Keratinocyte (primary cell): ENCODE results near the gene IER2. TPM values are rescaled to one million over a fixed set of nuclear protein-coding genes. Genes with fewer than 3 reads are reported as not detected.
"Not testable (repeated sequence)": the region's sequence is repeated elsewhere in the genome, so short reads cannot be mapped to it uniquely, and the experiment has no call there.

ENCODE experiments used
- DNase-seq: peaks from one replicate; pipeline ENCODE4 v3.0.0-alpha.2; 2011; ENCODE audit warnings: low read depth, missing footprints, low spot score
- FAIRE-seq: peaks from 2 replicates; lab custom pipeline; 2011; peaks lifted over from hg19 to GRCh38; lab: Jason Lieb, UNC
- H2AFZ ChIP-seq: 2 replicates; pipeline ENCODE4 v1.6.0; 2012; ENCODE audit warnings: low read length, control low read depth, inconsistent platforms; ENCODE audit not compliant: control insufficient read depth
- H3K27ac ChIP-seq: 2 replicates; pipeline ENCODE4 v1.5.1; 2011; ENCODE audit warnings: low read length; ENCODE audit not compliant: control insufficient read depth, insufficient read depth
- H3K27me3 ChIP-seq: 3 replicates; pipeline ENCODE4 v1.6.0; 2011; ENCODE audit warnings: low read length; ENCODE audit not compliant: control insufficient read depth, insufficient read depth; ENCODE audit errors: extremely low read depth
- H3K36me3 ChIP-seq, 2 experiments: 2 replicates in 1 of 2; 3 replicates in 1 of 2; pipeline ENCODE4 v1.5.1; 2011; ENCODE audit warnings: low read length in 2 of 2, mild to moderate bottlenecking in 1 of 2; ENCODE audit not compliant: control insufficient read depth in 2 of 2, insufficient read depth in 2 of 2; ENCODE audit errors: extremely low read depth in 1 of 2
- H3K4me1 ChIP-seq: 3 replicates; pipeline ENCODE4 v1.5.1; 2011; ENCODE audit warnings: low read length; ENCODE audit not compliant: control insufficient read depth, insufficient read depth; ENCODE audit errors: extremely low read depth
- H3K4me2 ChIP-seq: 3 replicates; pipeline ENCODE4 v1.6.0; 2011; ENCODE audit warnings: low read depth, low read length; ENCODE audit not compliant: control insufficient read depth, insufficient read depth; ENCODE audit errors: extremely low read depth
- H3K4me3 ChIP-seq, 3 experiments: fragments of 200-600 bp in 1 of 3; sonication (generic) in 1 of 3; 2 replicates in 2 of 3; 3 replicates in 1 of 3; pipeline ENCODE4 v1.5.1; 2011 to 2016; ENCODE audit warnings: low read length in 3 of 3, mild to moderate bottlenecking in 3 of 3, control low read depth in 2 of 3, inconsistent platforms in 1 of 3, low read depth in 1 of 3, mixed read lengths in 1 of 3, mixed run types in 1 of 3, moderate library complexity in 1 of 3; ENCODE audit not compliant: control insufficient read depth in 2 of 3, insufficient read depth in 2 of 3; ENCODE audit errors: extremely low read depth in 1 of 3
- H3K79me2 ChIP-seq: 2 replicates; pipeline ENCODE4 v1.6.0; 2012; ENCODE audit warnings: low read length; ENCODE audit not compliant: control insufficient read depth, insufficient read depth
- H3K9ac ChIP-seq: 3 replicates; pipeline ENCODE4 v1.6.0; 2011; ENCODE audit warnings: low read length; ENCODE audit not compliant: control insufficient read depth, insufficient read depth; ENCODE audit errors: extremely low read depth
- H3K9me1 ChIP-seq: 3 replicates; pipeline ENCODE4 v1.6.0; 2011; ENCODE audit warnings: low read length; ENCODE audit not compliant: control insufficient read depth, insufficient read depth; ENCODE audit errors: extremely low read depth
- H3K9me3 ChIP-seq: 2 replicates; pipeline ENCODE4 v1.5.1; 2012; ENCODE audit warnings: low read depth, low read length; ENCODE audit not compliant: control insufficient read depth
- H4K20me1 ChIP-seq: 3 replicates; pipeline ENCODE4 v1.6.0; 2011; ENCODE audit warnings: low read length; ENCODE audit not compliant: control insufficient read depth, insufficient read depth; ENCODE audit errors: extremely low read depth
- CTCF ChIP-seq, 3 experiments: IDR thresholded peaks in 1 of 3; conservative IDR thresholded peaks in 1 of 3; optimal IDR thresholded peaks in 1 of 3; 2 replicates in 2 of 3; 3 replicates in 1 of 3; pipeline versions ENCODE3 to v1.5.1; 2011; ENCODE audit warnings: low read length in 3 of 3, mild to moderate bottlenecking in 3 of 3, moderate library complexity in 2 of 3, control low read depth in 1 of 3, inconsistent platforms in 1 of 3; ENCODE audit not compliant: insufficient read depth in 2 of 3; ENCODE audit errors: extremely low read depth in 1 of 3
- EZH2 ChIP-seq: IDR thresholded peaks from one replicate; pipeline ENCODE4 v1.6.1; 2012; ENCODE audit warnings: inconsistent platforms, mild to moderate bottlenecking, low read length, moderate library complexity
- dilution Hi-C: fragments of 300-500 bp; cut with MboI; formaldehyde crosslinking; loops from one replicate; pipeline ENCODE4 v1.7.0; 2020; ENCODE audit warnings: low sequenced_read_pairs; ENCODE audit not compliant: extremely low pct_ligation_motif_present
- polyA plus RNA-seq, 5 experiments: library from polyadenylated mRNA; depleted of rRNA in 3 of 5; stranded (reverse) in 3 of 5; stranded (forward) in 1 of 5; unstranded in 1 of 5; fragments of >200 nt; gene quantifications; 1 replicate in 1 of 5; 2 replicates in 3 of 5; 3 replicates in 1 of 5; pipeline versions ENCODE4 v1.2.1 to v1.2.3, GENCODE V29; 2011 to 2012; ENCODE audit warnings: missing spikeins in 2 of 5, low read depth in 1 of 5, low replicate concordance in 1 of 5

Gene IER2
- polyA plus RNA-seq, 1 donor (not counting 4 experiments of a cell fraction or from before 2014, with no cell fraction given) = 14.4 TPM

- no peak for FAIRE-seq
- Histone ChIP-seq H4K20me1 (no peaks in the 10 kb centered on the region), H3K27ac (no peak overlapping the region), H3K27me3 (no peaks in the 10 kb centered on the region), H3K4me2 (no peak overlapping the region), H3K9me1 (no peaks in the 10 kb centered on the region), H3K79me2 (no peaks in the 10 kb centered on the region), H3K4me3 (no peak overlapping the region), H2AFZ (no peak overlapping the region), H3K9ac (no peak overlapping the region), H3K9me3 (no peaks in the 10 kb centered on the region), H3K36me3 (no peaks in the 10 kb centered on the region), H3K4me1 (no peaks in the 10 kb centered on the region)
- dilution Hi-C loops = no loop called here
- DNase-seq = no peak
- TF ChIP-seq CTCF (optimal IDR thresholded peaks at IDR 0.05 in 1 of 3, IDR thresholded peaks at IDR 0.05 in 1 of 3, conservative IDR thresholded peaks at IDR 0.05 in 1 of 3; ENCODE audit: extremely low read depth in 1 of 3, insufficient read depth in 2 of 3, low read length in 3 of 3) (no peak), EZH2 (no peak)
Measured at GRCh38 chr19:13198634-13199033, 48.4 kb downstream of the IER2 start.

- H3K36me3 ChIP-seq, dilution Hi-C loops, DNase-seq, FAIRE-seq, H3K9me1 ChIP-seq, H3K4me2 ChIP-seq, H3K9ac ChIP-seq, H3K9me3 ChIP-seq, H3K79me2 ChIP-seq, H4K20me1 ChIP-seq, H2AFZ ChIP-seq, H3K27me3 ChIP-seq, H3K4me3 ChIP-seq, H3K4me1 ChIP-seq, H3K27ac ChIP-seq: not testable (repeated sequence)
Measured at GRCh38 chr19:13202112-13202511, 51.9 kb downstream of the IER2 start.

Other genes with a start within 250 kb of the IER2 start
- 0.07 to 0.10 TPM in 2 of 3 replicates, not detected in the other for gene SYCE2, start 231.1 kb upstream of the IER2 start, polyA plus RNA-seq
- 29.9 to 68.7 TPM (median 30.9 TPM) in 3 replicates for gene FARSA, start 216.7 kb upstream of the IER2 start, polyA plus RNA-seq
- gene CALR, start 211.8 kb upstream of the IER2 start, polyA plus RNA-seq = 785 to 1,497 TPM (median 899 TPM) in 3 replicates
- 20.3 to 63.3 TPM (median 23.7 TPM) in 3 replicates for gene RAD23A, start 204.5 kb upstream of the IER2 start, polyA plus RNA-seq
- gene GADD45GIP1, start 193.2 kb upstream of the IER2 start, polyA plus RNA-seq = 27.8 to 38.4 TPM (median 35.5 TPM) in 3 replicates
- 0.09 TPM in 1 of 3 replicates, not detected in the others for gene DAND5, start 180.8 kb upstream of the IER2 start, polyA plus RNA-seq
- 3.1 to 21.4 TPM (median 5.2 TPM) in 3 replicates for gene NFIX, start 154.9 kb upstream of the IER2 start, polyA plus RNA-seq
- gene LYL1, start 47.6 kb upstream of the IER2 start, polyA plus RNA-seq = 0.07 to 0.26 TPM (median 0.13 TPM) in 3 replicates
- gene TRMT1, start 33.7 kb upstream of the IER2 start, polyA plus RNA-seq = 30.9 to 44.6 TPM (median 34.5 TPM) in 3 replicates
- 32.9 to 63.2 TPM (median 56.4 TPM) in 3 replicates for gene NACC1, start 32.1 kb upstream of the IER2 start, polyA plus RNA-seq
- gene STX10, start within 50 bp of the IER2 start, polyA plus RNA-seq = 61.3 to 77.7 TPM (median 65.2 TPM) in 3 replicates